Endothelial cell of umbilical vein (primary cell): ENCODE results near the gene TEKTIP1. TPM values are rescaled to one million over a fixed set of nuclear protein-coding genes. Genes with fewer than 3 reads are reported as not detected.

ENCODE experiments used
- BruUV-seq: library from RNA; stranded (reverse); fragments of 400-500 nt; replicated peaks from 2 replicates; lab custom pipeline; 2021; lab: Mats Ljungman, UMichigan
- CTCF ChIA-PET: fragments of 300-600, 350-600 bp; sonication (Branson Sonifier 250); formaldehyde crosslinking; loops from one replicate; lab custom pipeline; 2021; ENCODE audit warnings: antibody characterized with exemption, inconsistent platforms; lab: Charles Lee
- POLR2A ChIA-PET: fragments of 300-600, 350-600 bp; sonication (Branson Sonifier 250); formaldehyde crosslinking; loops from one replicate; lab custom pipeline; 2021; ENCODE audit warnings: antibody characterized with exemption, inconsistent platforms; lab: Charles Lee
- DNase-seq: peaks from one replicate; pipeline ENCODE4 v3.0.0-alpha.2; 2011; ENCODE audit warnings: low read depth, low spot score
- FAIRE-seq: peaks from 2 replicates; lab custom pipeline; 2011; peaks lifted over from hg19 to GRCh38; lab: Jason Lieb, UNC
- H2AFZ ChIP-seq: 2 replicates; pipeline ENCODE4 v1.6.0; 2012; ENCODE audit warnings: low read depth, low read length, control low read depth, inconsistent platforms
- H3K27ac ChIP-seq: 2 replicates; pipeline ENCODE4 v1.5.1; 2011; ENCODE audit warnings: low read depth, mild to moderate bottlenecking, control low read depth, low read length, moderate library complexity; ENCODE audit not compliant: insufficient read depth
- H3K27me3 ChIP-seq, 2 experiments: 2 replicates each; pipeline versions ENCODE4 v1.6.0 to v1.6.1; 2011; ENCODE audit warnings: low read length in 2 of 2, mixed read lengths in 1 of 2; ENCODE audit not compliant: control insufficient read depth in 2 of 2, insufficient read depth in 2 of 2
- H3K36me3 ChIP-seq, 2 experiments: 2 replicates in 1 of 2; 3 replicates in 1 of 2; pipeline ENCODE4 v1.5.1; 2011; ENCODE audit warnings: low read length in 2 of 2, mild to moderate bottlenecking in 1 of 2, moderate library complexity in 1 of 2; ENCODE audit not compliant: control insufficient read depth in 2 of 2, insufficient read depth in 2 of 2; ENCODE audit errors: extremely low read depth in 1 of 2
- H3K4me1 ChIP-seq: 3 replicates; pipeline ENCODE4 v1.5.1; 2011; ENCODE audit warnings: mild to moderate bottlenecking, low read length; ENCODE audit not compliant: control insufficient read depth, insufficient read depth; ENCODE audit errors: extremely low read depth
- H3K4me2 ChIP-seq: 2 replicates; pipeline ENCODE4 v1.6.1; 2011; ENCODE audit warnings: low read length, control low read depth, mixed read lengths; ENCODE audit not compliant: insufficient read depth
- H3K4me3 ChIP-seq, 3 experiments: fragments of 200-600 bp in 1 of 3; sonication (generic), shearing (Covaris generic) in 1 of 3; replicated peaks in 1 of 3; 2 replicates each; pipeline ENCODE4 v1.5.1; 2011 to 2016; ENCODE audit warnings: control low read depth in 3 of 3, low read length in 3 of 3, mild to moderate bottlenecking in 2 of 3, inconsistent platforms in 1 of 3, low read depth in 1 of 3, moderate library complexity in 1 of 3; ENCODE audit not compliant: insufficient read depth in 1 of 3
- H3K79me2 ChIP-seq: 2 replicates; pipeline ENCODE4 v1.6.0; 2012; ENCODE audit warnings: low read length, inconsistent platforms; ENCODE audit not compliant: control insufficient read depth, insufficient read depth
- H3K9ac ChIP-seq: replicated peaks from 2 replicates; pipeline ENCODE3; 2011; ENCODE audit warnings: low read length, control low read depth; ENCODE audit not compliant: insufficient read depth; ENCODE audit errors: extremely low read depth
- H3K9me1 ChIP-seq: replicated peaks from 3 replicates; pipeline ENCODE4 v1.6.0; 2011; ENCODE audit warnings: mild to moderate bottlenecking, low read length; ENCODE audit not compliant: control insufficient read depth, insufficient read depth; ENCODE audit errors: extremely low read depth
- H3K9me3 ChIP-seq: replicated peaks from 2 replicates; pipeline ENCODE4 v1.5.1; 2012; ENCODE audit warnings: low read length, inconsistent platforms; ENCODE audit not compliant: control insufficient read depth, insufficient read depth
- H4K20me1 ChIP-seq: replicated peaks from 2 replicates; pipeline ENCODE3; 2011; ENCODE audit warnings: mild to moderate bottlenecking, low read length; ENCODE audit not compliant: control insufficient read depth, insufficient read depth; ENCODE audit errors: extremely low read depth
- GATA2 ChIP-seq: IDR thresholded peaks from 2 replicates; pipeline ENCODE4 v1.7.0; 2011; ENCODE audit warnings: low read depth, mild to moderate bottlenecking, moderate library complexity, mixed read lengths, low read length; ENCODE audit not compliant: insufficient read length, insufficient read depth
- POLR2AphosphoS5 ChIP-seq: IDR thresholded peaks from 2 replicates; pipeline ENCODE4 v1.6.1; 2012; ENCODE audit warnings: low read depth, mild to moderate bottlenecking, control low read depth, low read length, moderate library complexity; ENCODE audit not compliant: insufficient read depth
- dilution Hi-C: fragments of 300-500 bp; cut with MboI; formaldehyde crosslinking; loops from one replicate; pipeline ENCODE4 v1.15.0; 2019; ENCODE audit warnings: low sequenced_read_pairs; ENCODE audit not compliant: extremely low pct_ligation_motif_present
- intact Hi-C: fragments of 100-400 bp; cut with micrococcal nuclease; formaldehyde crosslinking; loops from one replicate; pipeline ENCODE4 v1.10.0; 2022
- polyA plus RNA-seq, 4 experiments: library from polyadenylated mRNA; depleted of rRNA in 3 of 4; stranded (reverse) in 3 of 4; unstranded in 1 of 4; fragments of >200 nt; gene quantifications; 2 replicates each; pipeline versions ENCODE4 v1.2.1 to v1.2.3, GENCODE V29; 2011 to 2012; ENCODE audit warnings: missing spikeins in 1 of 4
- total RNA-seq: library from RNA; stranded (reverse); gene quantifications from 2 replicates; pipeline ENCODE4 v1.2.3, GENCODE V29; 2021
- TF ChIP-seq, protein P1 (sequence below): IDR thresholded peaks from 2 replicates; pipeline ENCODE4 v1.6.1; 2011; ENCODE audit not compliant: insufficient read depth, insufficient read length
- TF ChIP-seq, protein P2 (sequence below), 2 donors: IDR thresholded peaks; 1 replicate in 1 of 2; 2 replicates in 1 of 2; pipeline ENCODE4 v1.5.1; 2011; ENCODE audit warnings: low read length in 2 of 2, mild to moderate bottlenecking in 2 of 2, moderate library complexity in 2 of 2, control low read depth in 1 of 2, inconsistent platforms in 1 of 2, low read depth in 1 of 2; ENCODE audit not compliant: insufficient read depth in 1 of 2; ENCODE audit errors: extremely low read depth in 1 of 2

TEKTIP1 gene
- total and polyA plus RNA-seq, 2 donors (not counting 3 experiments of a cell fraction or from before 2014, with no cell fraction given) = 0.73 TPM; not detected in 1

DNA sequence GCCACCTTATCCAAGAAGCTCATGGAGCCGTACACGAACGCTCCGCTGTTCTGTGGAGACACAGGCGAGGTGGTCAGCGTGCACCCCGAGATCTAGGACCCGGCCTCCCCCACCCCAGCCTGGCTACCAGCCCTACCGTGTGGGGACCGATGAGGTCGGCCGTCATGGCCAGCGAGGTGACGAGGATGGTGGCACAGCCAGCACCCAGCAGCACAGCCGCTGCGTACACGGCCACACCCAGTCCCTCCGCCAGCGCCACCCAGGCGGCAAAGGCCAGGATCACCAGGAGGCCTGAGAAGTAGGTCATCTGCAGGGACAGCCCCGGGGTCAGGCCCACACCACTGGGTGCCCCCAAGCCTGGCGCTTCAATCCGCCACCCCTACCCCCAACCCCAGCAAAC, 7.1 kb downstream of the TEKTIP1 start:
- Histone ChIP-seq H3K9me1 (no peaks in the 10 kb centered on the region), H3K36me3 (peaks cover 2 to 10% of the 10 kb centered on the region in 2 experiments), H3K4me2 (no peak overlapping the region), H3K27ac (no peak overlapping the region), H2AFZ (no peak overlapping the region), H3K4me1 (no peaks in the 10 kb centered on the region), H3K9me3 (no peaks in the 10 kb centered on the region), H4K20me1 (no peaks in the 10 kb centered on the region), H3K4me3 (no peak overlapping the region), H3K79me2 (no peaks in the 10 kb centered on the region), H3K9ac (no peak overlapping the region), H3K27me3 (no peaks in the 10 kb centered on the region)
- ChIA-PET POLR2A (interaction anchor here (1.4 kb wide), 1 partner anchor 9 kb away, joined by 5 read pairs; no protein-coding TSS in a partner anchor), CTCF (interaction anchor here (0.7 to 2.8 kb wide), 9 partner anchors 9 to 161 kb away, joined by 3 to 23 read pairs (median 4); partner anchors contain the start of genes GIPC3 and TJP3)
- DNase-seq (no peak), FAIRE-seq (no peak)
- no peak for TF ChIP-seq POLR2AphosphoS5
- TF ChIP-seq, protein P1, sequence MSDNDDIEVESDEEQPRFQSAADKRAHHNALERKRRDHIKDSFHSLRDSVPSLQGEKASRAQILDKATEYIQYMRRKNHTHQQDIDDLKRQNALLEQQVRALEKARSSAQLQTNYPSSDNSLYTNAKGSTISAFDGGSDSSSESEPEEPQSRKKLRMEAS = no peak
- dilution Hi-C loops (no loop called here), intact Hi-C loops (no loop called here)
- no TSS peak for BruUV-seq

DNA sequence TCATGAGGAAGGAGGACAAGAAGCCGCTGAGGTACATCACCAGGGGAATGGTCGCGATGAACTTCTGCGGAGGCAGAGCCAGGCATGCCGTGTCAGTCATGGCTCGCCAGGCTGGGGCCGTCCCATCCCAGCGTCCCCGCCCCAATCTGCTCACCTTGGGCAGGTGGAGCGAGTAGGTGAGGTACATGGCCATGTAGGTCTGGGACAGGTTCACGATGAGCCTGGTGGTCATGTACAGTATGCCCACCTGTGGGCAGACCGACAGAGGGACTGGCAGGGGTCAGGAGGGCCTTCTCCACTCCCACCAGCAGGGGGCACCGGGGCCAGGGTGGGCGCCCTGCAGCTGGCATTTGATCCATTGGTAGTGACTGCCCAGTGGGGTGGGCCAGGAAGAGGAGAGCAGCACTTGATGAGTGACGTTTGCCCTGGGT, 8.3 kb downstream of the TEKTIP1 start:
- H2AFZ ChIP-seq = no peak overlapping the region
- POLR2A ChIA-PET = no interaction called here
- intact Hi-C loops = no loop called here

More for the DNA sequence above, 8.3 kb downstream of the TEKTIP1 start:
- no TSS peak for BruUV-seq
- CTCF ChIA-PET = interaction anchor here (1.0 to 3.5 kb wide), 3 partner anchors 8 to 159 kb away, joined by 3 to 12 read pairs (median 4); partner anchors contain the start of gene TEKTIP1
- Histone ChIP-seq H3K4me2 (no peak overlapping the region), H3K9me1 (no peaks in the 10 kb centered on the region), H3K4me1 (no peaks in the 10 kb centered on the region), H3K79me2 (peaks cover 2% of the 10 kb centered on the region), H3K36me3 (peaks cover 2 to 10% of the 10 kb centered on the region in 2 experiments), H3K27me3 (no peaks in the 10 kb centered on the region), H3K9me3 (no peaks in the 10 kb centered on the region), H3K27ac (no peak overlapping the region), H3K4me3 (no peak overlapping the region), H3K9ac (no peak overlapping the region), H4K20me1 (no peaks in the 10 kb centered on the region)
- FAIRE-seq (no peak), DNase-seq (no peak)
- TF ChIP-seq, protein P2, sequence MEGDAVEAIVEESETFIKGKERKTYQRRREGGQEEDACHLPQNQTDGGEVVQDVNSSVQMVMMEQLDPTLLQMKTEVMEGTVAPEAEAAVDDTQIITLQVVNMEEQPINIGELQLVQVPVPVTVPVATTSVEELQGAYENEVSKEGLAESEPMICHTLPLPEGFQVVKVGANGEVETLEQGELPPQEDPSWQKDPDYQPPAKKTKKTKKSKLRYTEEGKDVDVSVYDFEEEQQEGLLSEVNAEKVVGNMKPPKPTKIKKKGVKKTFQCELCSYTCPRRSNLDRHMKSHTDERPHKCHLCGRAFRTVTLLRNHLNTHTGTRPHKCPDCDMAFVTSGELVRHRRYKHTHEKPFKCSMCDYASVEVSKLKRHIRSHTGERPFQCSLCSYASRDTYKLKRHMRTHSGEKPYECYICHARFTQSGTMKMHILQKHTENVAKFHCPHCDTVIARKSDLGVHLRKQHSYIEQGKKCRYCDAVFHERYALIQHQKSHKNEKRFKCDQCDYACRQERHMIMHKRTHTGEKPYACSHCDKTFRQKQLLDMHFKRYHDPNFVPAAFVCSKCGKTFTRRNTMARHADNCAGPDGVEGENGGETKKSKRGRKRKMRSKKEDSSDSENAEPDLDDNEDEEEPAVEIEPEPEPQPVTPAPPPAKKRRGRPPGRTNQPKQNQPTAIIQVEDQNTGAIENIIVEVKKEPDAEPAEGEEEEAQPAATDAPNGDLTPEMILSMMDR (IDR thresholded peaks at IDR 0.05; ENCODE audit: extremely low read depth in 1 of 2, insufficient read depth in 1 of 2, low read depth in 1 of 2, low read length in 2 of 2) = peak; percentile 62 to 75
- no peak for TF ChIP-seq GATA2
- dilution Hi-C loops = no loop called here
